HCT116 (cell line): ENCODE data around the gene SPTB. TPM values are rescaled to one million over a fixed set of nuclear protein-coding genes. Genes with fewer than 3 reads are reported as not detected.

Source experiments
- ATAC-seq: fragments of 200-7000 bp; cut with Tn5 transposase; 2 replicates; pipeline ENCODE4 v1.9.1; 2020; ENCODE audit warnings: mild to moderate bottlenecking, moderate library complexity
- BruUV-seq: library from RNA; stranded (reverse); fragments of 400-500 nt; replicated peaks from 2 replicates; lab custom pipeline; 2021; lab: Mats Ljungman, UMichigan
- CTCF ChIA-PET: fragments of 300-600 bp; sonication (Branson Sonifier 250); formaldehyde crosslinking; loops from one replicate; lab custom pipeline; 2021; ENCODE audit warnings: antibody characterized with exemption; lab: Charles Lee
- POLR2A ChIA-PET: fragments of 300-600, 350-600 bp; sonication (Branson Sonifier 250); formaldehyde crosslinking; loops from one replicate; lab custom pipeline; 2021; ENCODE audit warnings: antibody characterized with exemption; lab: Charles Lee
- RAD21 ChIA-PET, 2 experiments: fragments of 300-600 bp; sonication (Branson Sonifier 250); formaldehyde crosslinking; loops; one replicate each; lab custom pipeline; 2023; ENCODE audit warnings: low total read pairs in 2 of 2; ENCODE audit not compliant: uncharacterized antibody in 2 of 2, unreplicated experiment in 2 of 2, low non-redundant PET in 1 of 2; lab: Charles Lee
- DNase-seq: peaks from one replicate; pipeline ENCODE4 v3.0.0-alpha.2; 2010; ENCODE audit warnings: low read depth, low spot score
- H2AFZ ChIP-seq: fragments of 200-600 bp; shearing (Covaris generic), sonication (generic); 2 replicates; pipeline ENCODE4 v1.6.1; 2017; ENCODE audit warnings: low read depth, mixed run types, mixed read lengths, antibody characterized with exemption, low read length; ENCODE audit not compliant: poor library complexity, severe bottlenecking
- H3K27ac ChIP-seq: 2 replicates; pipeline ENCODE4 v1.5.1; 2012; ENCODE audit warnings: low read depth, low read length
- H3K27me3 ChIP-seq: fragments of 200-600 bp; sonication (generic); 2 replicates; pipeline ENCODE4 v1.6.1; 2016; ENCODE audit warnings: mixed run types, low read length, mixed read lengths; ENCODE audit not compliant: insufficient read depth
- H3K36me3 ChIP-seq, 2 experiments: fragments of 200-500 bp in 1 of 2; fragments of 200-600 bp in 1 of 2; sonication (Bioruptor generic) in 1 of 2; sonication (generic) in 1 of 2; 2 replicates each; pipeline versions ENCODE4 v1.5.1 to v1.6.1; 2014 to 2016; ENCODE audit warnings: low read length in 2 of 2, inconsistent platforms in 1 of 2, mixed read lengths in 1 of 2, mixed run types in 1 of 2; ENCODE audit not compliant: insufficient read depth in 2 of 2, control insufficient read depth in 1 of 2
- H3K4me1 ChIP-seq, 2 experiments: fragments of 200-600 bp in 1 of 2; sonication (generic) in 1 of 2; 2 replicates each; pipeline versions ENCODE4 v1.5.1 to v1.6.1; 2012 to 2017; ENCODE audit warnings: low read length in 2 of 2, inconsistent platforms in 1 of 2, mild to moderate bottlenecking in 1 of 2, mixed read lengths in 1 of 2, mixed run types in 1 of 2, moderate library complexity in 1 of 2; ENCODE audit not compliant: insufficient read depth in 2 of 2, control insufficient read depth in 1 of 2
- H3K4me2 ChIP-seq: fragments of 200-600 bp; sonication (generic); 2 replicates; pipeline ENCODE4 v1.6.1; 2017; ENCODE audit warnings: mixed run types, low read length, mixed read lengths
- H3K4me3 ChIP-seq, 2 experiments: fragments of 200-600 bp in 1 of 2; sonication (generic) in 1 of 2; replicated peaks in 1 of 2; 2 replicates each; pipeline ENCODE4 v1.5.1; 2011 to 2016; ENCODE audit warnings: low read length in 2 of 2, control low read depth in 1 of 2, low read depth in 1 of 2, mild to moderate bottlenecking in 1 of 2, mixed read lengths in 1 of 2, mixed run types in 1 of 2
- H3K79me2 ChIP-seq: fragments of 200-600 bp; sonication (generic); 2 replicates; pipeline ENCODE4 v1.6.1; 2017; ENCODE audit warnings: mild to moderate bottlenecking, mixed run types, low read length, moderate library complexity, mixed read lengths; ENCODE audit not compliant: insufficient read depth
- H3K9ac ChIP-seq: fragments of 200-600 bp; sonication (generic); 2 replicates; pipeline ENCODE4 v1.6.1; 2016; ENCODE audit warnings: low read length, mixed read lengths
- H3K9me2 ChIP-seq: fragments of 200-600 bp; sonication (generic), shearing (Covaris generic); 2 replicates; pipeline ENCODE4 v1.6.1; 2017; ENCODE audit warnings: mixed run types, mild to moderate bottlenecking, moderate library complexity; ENCODE audit not compliant: insufficient read depth
- H3K9me3 ChIP-seq, 2 experiments: fragments of 200-500 bp in 1 of 2; fragments of 200-600 bp in 1 of 2; sonication (Bioruptor generic) in 1 of 2; sonication (generic) in 1 of 2; 2 replicates each; pipeline ENCODE4 v1.6.1; 2014 to 2017; ENCODE audit warnings: low read length in 2 of 2, mixed read lengths in 2 of 2, inconsistent platforms in 1 of 2, low read depth in 1 of 2, mild to moderate bottlenecking in 1 of 2, mixed run types in 1 of 2, moderate library complexity in 1 of 2; ENCODE audit not compliant: control insufficient read depth in 1 of 2, insufficient read depth in 1 of 2
- H4K20me1 ChIP-seq: fragments of 200-600 bp; sonication (generic), shearing (Covaris generic); 2 replicates; pipeline ENCODE4 v1.6.1; 2017; ENCODE audit warnings: mixed run types, mild to moderate bottlenecking, moderate library complexity; ENCODE audit not compliant: insufficient read depth
- CBX3 ChIP-seq: IDR thresholded peaks from 2 replicates; pipeline ENCODE4 v1.6.1; 2012; ENCODE audit warnings: low read depth
- EGR1 ChIP-seq: IDR thresholded peaks from 2 replicates; pipeline ENCODE4 v1.6.1; 2012; ENCODE audit warnings: low read depth
- ELF1 ChIP-seq: IDR thresholded peaks from 2 replicates; pipeline ENCODE4 v1.6.1; 2012; ENCODE audit warnings: low read depth, borderline replicate concordance
- EZH2 ChIP-seq: fragments of 200-600 bp; sonication (generic); IDR thresholded peaks from 2 replicates; pipeline ENCODE4 v1.6.1; 2017; ENCODE audit warnings: antibody characterized with exemption, mixed run types
- EZH2phosphoT487 ChIP-seq: fragments of 200-600 bp; IDR thresholded peaks from 2 replicates; pipeline ENCODE4 v1.6.1; 2018; ENCODE audit warnings: antibody characterized with exemption, borderline replicate concordance
- FOSL1 ChIP-seq: IDR thresholded peaks from 2 replicates; pipeline ENCODE4 v1.6.1; 2012; ENCODE audit warnings: low read depth
- JUND ChIP-seq: IDR thresholded peaks from 2 replicates; pipeline ENCODE4 v1.6.1; 2012
- POLR2A ChIP-seq: IDR thresholded peaks from 2 replicates; pipeline ENCODE4 v1.7.0; 2011; ENCODE audit warnings: borderline replicate concordance; ENCODE audit not compliant: insufficient read depth, insufficient read length; ENCODE audit errors: extremely low read depth
- POLR2AphosphoS5 ChIP-seq: IDR thresholded peaks from 2 replicates; pipeline ENCODE4 v1.6.1; 2011; ENCODE audit warnings: mild to moderate bottlenecking, low read depth, low read length, moderate library complexity
- RAD21 ChIP-seq: IDR thresholded peaks from 2 replicates; pipeline ENCODE4 v1.6.1; 2012; ENCODE audit warnings: low read depth, mild to moderate bottlenecking
- SIN3A ChIP-seq: IDR thresholded peaks from 2 replicates; pipeline ENCODE4 v1.6.1; 2012; ENCODE audit warnings: low read depth
- SP1 ChIP-seq: IDR thresholded peaks from 2 replicates; pipeline ENCODE4 v1.6.1; 2012; ENCODE audit warnings: low read depth
- SRF ChIP-seq: IDR thresholded peaks from 2 replicates; pipeline ENCODE4 v1.6.1; 2012; ENCODE audit warnings: low read depth
- TCF7L2 ChIP-seq: IDR thresholded peaks from 2 replicates; pipeline ENCODE4 v1.7.0; 2011; ENCODE audit warnings: borderline replicate concordance, inconsistent platforms; ENCODE audit not compliant: insufficient read depth, insufficient read length; ENCODE audit errors: extremely low read depth
- YY1 ChIP-seq: IDR thresholded peaks from 2 replicates; pipeline ENCODE4 v1.6.1; 2011; ENCODE audit warnings: low read length, low read depth, moderate library complexity, mild to moderate bottlenecking; ENCODE audit not compliant: insufficient replicate concordance; ENCODE audit errors: extremely low read depth
- ZFX ChIP-seq: fragments of 450-650 bp; IDR thresholded peaks from 2 replicates; pipeline ENCODE4 v1.6.1; 2017
- intact Hi-C: fragments of 100-400 bp; cut with micrococcal nuclease; formaldehyde crosslinking; loops from 2 replicates; pipeline ENCODE4 v1.10.0; 2022
- total RNA-seq: library from RNA; stranded (reverse); gene quantifications from one replicate; pipeline ENCODE4 v1.2.1, GENCODE V29; 2021; ENCODE audit not compliant: unreplicated experiment
- TF ChIP-seq, protein P1 (sequence below): IDR thresholded peaks from 2 replicates; pipeline ENCODE4 v1.6.1; 2011; ENCODE audit warnings: mild to moderate bottlenecking, low read length, moderate library complexity; ENCODE audit not compliant: insufficient replicate concordance; ENCODE audit errors: extremely low read depth
- TF ChIP-seq, protein P2 (sequence below), 3 experiments: fragments of 200-600 bp in 1 of 3; sonication (generic) in 1 of 3; IDR thresholded peaks in 2 of 3; conservative IDR thresholded peaks in 1 of 3; 2 replicates each; pipeline ENCODE4 v1.5.1; 2012 to 2017; ENCODE audit warnings: low read depth in 2 of 3, low read length in 2 of 3, antibody characterized with exemption in 1 of 3, borderline replicate concordance in 1 of 3, control low read depth in 1 of 3, mild to moderate bottlenecking in 1 of 3, mixed read lengths in 1 of 3, mixed run types in 1 of 3, moderate library complexity in 1 of 3; ENCODE audit not compliant: insufficient read depth in 1 of 3
- TF ChIP-seq, protein P3 (sequence below): IDR thresholded peaks from 2 replicates; pipeline ENCODE4 v1.6.1; 2012

Gene SPTB
- total RNA-seq, 1 experiment from 2014 or later, result 4.2 TPM

DNA sequence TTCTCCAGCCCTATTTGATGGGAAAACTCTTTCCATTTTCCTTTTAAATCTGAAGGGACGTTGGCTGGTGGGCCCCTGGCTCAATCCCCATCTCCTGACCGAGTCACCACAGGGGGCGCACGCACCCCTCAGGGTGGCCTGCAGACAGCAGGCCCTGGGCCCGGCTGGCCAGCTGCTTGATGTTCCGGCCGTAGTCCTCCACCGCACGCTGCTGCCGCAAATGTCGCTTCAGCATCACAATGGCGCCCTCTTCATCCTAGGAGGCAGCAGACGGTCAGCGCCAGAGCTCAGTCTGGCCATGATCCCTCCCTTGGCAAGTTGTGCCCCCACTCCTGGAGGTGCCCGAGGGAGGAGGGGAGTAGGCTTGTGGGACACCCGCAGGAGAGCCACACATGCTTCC is 105.4 kb downstream of the SPTB start:
- Histone ChIP-seq H4K20me1 (no peaks in the 10 kb centered on the region), H3K9me3 (no peaks in the 10 kb centered on the region), H3K79me2 (no peaks in the 10 kb centered on the region), H3K27me3 (no peaks in the 10 kb centered on the region), H3K9ac (no peak overlapping the region), H3K9me2 (no peaks in the 10 kb centered on the region), H3K4me3 (no peak overlapping the region), H3K4me2 (no peak overlapping the region), H3K36me3 (no peaks in the 10 kb centered on the region), H3K27ac (no peak overlapping the region), H3K4me1 (peaks cover 0 to 4% of the 10 kb centered on the region in 2 experiments; a peak in 1 of 4 replicates), H2AFZ (no peak overlapping the region)
- no peak for ATAC-seq
- CTCF ChIA-PET, result interaction anchor here (0.8 to 2.8 kb wide), 3 partner anchors 10 to 117 kb away, joined by 3 to 17 read pairs (median 8); no protein-coding TSS in a partner anchor
- no peak for TF ChIP-seq POLR2A
- no peak for TF ChIP-seq SP1
- TF ChIP-seq, protein P1, sequence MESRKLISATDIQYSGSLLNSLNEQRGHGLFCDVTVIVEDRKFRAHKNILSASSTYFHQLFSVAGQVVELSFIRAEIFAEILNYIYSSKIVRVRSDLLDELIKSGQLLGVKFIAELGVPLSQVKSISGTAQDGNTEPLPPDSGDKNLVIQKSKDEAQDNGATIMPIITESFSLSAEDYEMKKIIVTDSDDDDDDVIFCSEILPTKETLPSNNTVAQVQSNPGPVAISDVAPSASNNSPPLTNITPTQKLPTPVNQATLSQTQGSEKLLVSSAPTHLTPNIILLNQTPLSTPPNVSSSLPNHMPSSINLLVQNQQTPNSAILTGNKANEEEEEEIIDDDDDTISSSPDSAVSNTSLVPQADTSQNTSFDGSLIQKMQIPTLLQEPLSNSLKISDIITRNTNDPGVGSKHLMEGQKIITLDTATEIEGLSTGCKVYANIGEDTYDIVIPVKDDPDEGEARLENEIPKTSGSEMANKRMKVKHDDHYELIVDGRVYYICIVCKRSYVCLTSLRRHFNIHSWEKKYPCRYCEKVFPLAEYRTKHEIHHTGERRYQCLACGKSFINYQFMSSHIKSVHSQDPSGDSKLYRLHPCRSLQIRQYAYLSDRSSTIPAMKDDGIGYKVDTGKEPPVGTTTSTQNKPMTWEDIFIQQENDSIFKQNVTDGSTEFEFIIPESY, result no peak
- TF ChIP-seq CBX3, result no peak
- TF ChIP-seq, protein P2, sequence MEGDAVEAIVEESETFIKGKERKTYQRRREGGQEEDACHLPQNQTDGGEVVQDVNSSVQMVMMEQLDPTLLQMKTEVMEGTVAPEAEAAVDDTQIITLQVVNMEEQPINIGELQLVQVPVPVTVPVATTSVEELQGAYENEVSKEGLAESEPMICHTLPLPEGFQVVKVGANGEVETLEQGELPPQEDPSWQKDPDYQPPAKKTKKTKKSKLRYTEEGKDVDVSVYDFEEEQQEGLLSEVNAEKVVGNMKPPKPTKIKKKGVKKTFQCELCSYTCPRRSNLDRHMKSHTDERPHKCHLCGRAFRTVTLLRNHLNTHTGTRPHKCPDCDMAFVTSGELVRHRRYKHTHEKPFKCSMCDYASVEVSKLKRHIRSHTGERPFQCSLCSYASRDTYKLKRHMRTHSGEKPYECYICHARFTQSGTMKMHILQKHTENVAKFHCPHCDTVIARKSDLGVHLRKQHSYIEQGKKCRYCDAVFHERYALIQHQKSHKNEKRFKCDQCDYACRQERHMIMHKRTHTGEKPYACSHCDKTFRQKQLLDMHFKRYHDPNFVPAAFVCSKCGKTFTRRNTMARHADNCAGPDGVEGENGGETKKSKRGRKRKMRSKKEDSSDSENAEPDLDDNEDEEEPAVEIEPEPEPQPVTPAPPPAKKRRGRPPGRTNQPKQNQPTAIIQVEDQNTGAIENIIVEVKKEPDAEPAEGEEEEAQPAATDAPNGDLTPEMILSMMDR (IDR thresholded peaks at IDR 0.05 in 2 of 3, conservative IDR thresholded peaks at IDR 0.05 in 1 of 3; ENCODE audit: borderline replicate concordance in 1 of 3, insufficient read depth in 1 of 3, low read depth in 2 of 3, low read length in 2 of 3), result no peak
- TF ChIP-seq FOSL1, result no peak
- no peak for TF ChIP-seq RAD21
- no peak for TF ChIP-seq YY1
- no peak for TF ChIP-seq TCF7L2
- no peak for TF ChIP-seq JUND
- no peak for TF ChIP-seq SRF
- no peak for TF ChIP-seq EZH2
- TF ChIP-seq ELF1, result no peak
- no peak for TF ChIP-seq EZH2phosphoT487
- no peak for TF ChIP-seq EGR1
- TF ChIP-seq POLR2AphosphoS5, result no peak
- TF ChIP-seq, protein P3, sequence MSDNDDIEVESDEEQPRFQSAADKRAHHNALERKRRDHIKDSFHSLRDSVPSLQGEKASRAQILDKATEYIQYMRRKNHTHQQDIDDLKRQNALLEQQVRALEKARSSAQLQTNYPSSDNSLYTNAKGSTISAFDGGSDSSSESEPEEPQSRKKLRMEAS, result no peak
- TF ChIP-seq SIN3A, result no peak
- TF ChIP-seq ZFX, result no peak
- POLR2A ChIA-PET, result no interaction called here
- intact Hi-C loops, result no loop called here
- RAD21 ChIA-PET, result no interaction called here
- DNase-seq, result no peak
- no TSS peak for BruUV-seq
